ENCODE measurements around the gene SHC1. TPM values are rescaled to one million over a fixed set of nuclear protein-coding genes. Genes with fewer than 3 reads are reported as not detected.

SHC1 gene
- total and polyA plus RNA-seq, 3 experiments from 2014 or later = 32.7 to 40.8 (median 37.4) TPM

DNA sequence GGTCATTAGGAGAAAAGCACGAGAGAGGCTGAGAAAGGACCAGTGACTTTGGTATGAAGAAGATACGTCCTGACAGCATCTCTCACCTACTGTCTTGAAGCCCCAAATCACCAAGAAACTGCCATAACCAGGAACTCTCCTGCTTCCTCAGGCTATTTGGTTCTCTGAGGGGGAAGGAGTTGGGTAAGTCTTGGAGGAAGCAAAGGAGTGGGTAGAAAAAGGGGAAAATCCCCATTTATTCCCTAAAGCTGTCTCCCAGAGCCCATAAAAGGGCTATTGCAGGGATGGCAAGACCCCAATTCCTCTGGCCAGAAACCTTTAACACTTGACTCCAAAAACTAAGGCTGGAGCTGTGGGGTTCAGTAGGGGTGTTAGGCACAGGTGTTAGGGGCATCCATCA is 12.5 kb downstream of the SHC1 start:
- ChIA-PET CTCF (interaction anchor here (1.5 kb wide), 1 partner anchor 13 kb away, joined by 4 read pairs; no protein-coding TSS in a partner anchor), POLR2A (interaction anchor here (1.1 kb wide), 1 partner anchor 26 kb away, joined by 3 read pairs; no protein-coding TSS in a partner anchor)
- H3K4me3 Mint-ChIP-seq = peak overlapping the region in 2 of 7 donors; percentile 40 to 97
- peaks cover 0 to 4% of the 10 kb centered on the region in 2 donors for H3K27me3 Mint-ChIP-seq
- peaks cover 55% of the 10 kb centered on the region for H3K4me1 ChIP-seq (ENCODE audit: insufficient read depth, low read length)
- H3K36me3 Mint-ChIP-seq = peaks cover 0 to 64% (median 5%) of the 10 kb centered on the region in 3 donors
- no peak overlapping the region for H3K4me3 ChIP-seq (ENCODE audit: low read length)
- peak overlapping the region in 5 of 8 donors; percentile 10 to 100 (median 83) for H3K27ac Mint-ChIP-seq
- H3K36me3 ChIP-seq (ENCODE audit: insufficient read depth, low read length) = peaks cover 4% of the 10 kb centered on the region
- no peaks in the 10 kb centered on the region for H3K9me3 Mint-ChIP-seq
- DNase-seq = no peak
- peaks cover 55 to 83% (median 69%) of the 10 kb centered on the region in 3 donors for H3K4me1 Mint-ChIP-seq
- H3K27me3 ChIP-seq (ENCODE audit: insufficient read depth, low read length, poor library complexity, severe bottlenecking) = no peaks in the 10 kb centered on the region
- H3K27ac ChIP-seq (ENCODE audit: low read depth, low read length) = no peak overlapping the region
- H3K9me3 ChIP-seq (ENCODE audit: low read length) = no peaks in the 10 kb centered on the region

GRCh38 chr1:154957091-154957657 is 13.4 kb downstream of the SHC1 start:
- peak overlapping the region in 5 of 7 donors; percentile 29 to 97 (median 58) for H3K4me3 Mint-ChIP-seq

GRCh38 chr1:154956544-154956941 is 14.0 kb downstream of the SHC1 start:
- H3K9me3 Mint-ChIP-seq = no peaks in the 10 kb centered on the region
- CTCF ChIA-PET = interaction anchor here (1.0 to 5.9 kb wide), 8 partner anchors 12 to 217 kb away, joined by 3 to 65 read pairs (median 8); partner anchors contain the start of genes CKS1B, KRTCAP2, SHC1 and TRIM46
- H3K4me1 Mint-ChIP-seq = peaks cover 60 to 87% (median 74%) of the 10 kb centered on the region in 3 donors

More at GRCh38 chr1:154957091-154957657, 13.4 kb downstream of the SHC1 start:
- Mint-ChIP-seq H3K27me3 (peaks cover 0 to 8% of the 10 kb centered on the region in 2 donors), H3K36me3 (peaks cover 0 to 69% (median 5%) of the 10 kb centered on the region in 3 donors), H3K27ac (peak overlapping the region in 7 of 8 donors; percentile 83 to 100 (median 100)), H3K9me3 (no peaks in the 10 kb centered on the region), H3K4me1 (peaks cover 57 to 83% (median 69%) of the 10 kb centered on the region in 3 donors)
- H3K9me3 ChIP-seq (ENCODE audit: low read length) = no peaks in the 10 kb centered on the region
- CTCF ChIA-PET = interaction anchor here (1.0 kb wide), 1 partner anchor 12 kb away, joined by 3 read pairs; no protein-coding TSS in a partner anchor
- H3K4me3 ChIP-seq (ENCODE audit: low read length) = no peak overlapping the region
- peaks cover 55% of the 10 kb centered on the region for H3K4me1 ChIP-seq (ENCODE audit: insufficient read depth, low read length)
- H3K27me3 ChIP-seq (ENCODE audit: insufficient read depth, low read length, poor library complexity, severe bottlenecking) = no peaks in the 10 kb centered on the region
- DNase-seq = peak in 1 of 5 donors; percentile 7
- peaks cover 4% of the 10 kb centered on the region for H3K36me3 ChIP-seq (ENCODE audit: insufficient read depth, low read length)
- POLR2A ChIA-PET = no interaction called here
- peak overlapping the region; percentile 7 for H3K27ac ChIP-seq (ENCODE audit: low read depth, low read length)

DNA sequence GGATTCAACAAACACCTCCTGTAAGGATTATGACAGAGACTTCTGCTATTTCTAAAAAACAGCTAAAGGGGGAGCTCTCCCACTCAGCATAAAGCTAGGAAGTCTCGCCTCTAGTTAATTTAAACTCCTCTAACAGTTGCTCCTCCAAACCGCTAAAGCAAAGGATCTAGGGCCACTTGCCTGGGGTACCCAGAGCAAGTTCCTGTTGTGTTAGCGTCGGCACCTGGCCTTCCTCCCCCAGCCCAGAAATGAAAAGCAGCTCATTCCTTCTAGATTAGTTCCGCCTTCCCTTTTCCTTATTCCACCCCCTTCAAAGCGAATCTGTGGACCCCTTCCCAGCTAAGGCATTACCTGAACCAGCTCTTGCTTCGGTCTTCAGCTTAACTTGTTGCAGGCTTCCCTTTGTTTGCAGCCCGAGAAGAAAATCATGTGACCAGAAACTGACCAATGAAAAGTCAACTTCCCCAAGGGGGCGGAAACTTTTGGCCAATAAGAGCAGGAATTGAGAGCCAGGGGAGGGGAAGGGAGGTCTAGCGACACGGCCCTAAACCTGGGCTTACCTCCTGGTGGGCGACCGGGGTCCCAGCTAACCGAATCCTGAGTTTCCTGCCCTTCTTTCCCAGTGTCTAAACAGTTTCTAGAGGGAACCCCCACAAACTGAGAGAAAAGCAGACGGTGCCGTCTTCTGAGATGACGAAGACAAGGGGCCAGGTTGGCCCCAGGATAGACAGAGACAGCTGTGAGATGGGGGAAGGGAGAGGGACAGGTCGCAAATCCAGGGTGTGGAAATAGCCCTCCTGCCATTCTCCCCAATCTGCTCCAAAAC is 14.6 kb downstream of the SHC1 start, which contains the start of gene PBXIP1:
Gene PBXIP1, minus strand, starts transcription at position 382 of the 826 bp plus-strand sequence. CDS start 2,378 bp downstream, outside the sequence.
- CTCF ChIA-PET = interaction anchor here (0.5 to 5.9 kb wide), 18 partner anchors 11 to 533 kb away, joined by 3 to 65 read pairs (median 6); partner anchors contain the start of genes CKS1B, KRTCAP2, PMVK and SHC1
- H3K9me3 ChIP-seq (ENCODE audit: low read length) = no peaks in the 10 kb centered on the region
- no peaks in the 10 kb centered on the region for H3K27me3 ChIP-seq (ENCODE audit: insufficient read depth, low read length, poor library complexity, severe bottlenecking)
- peak within 1 kb of the TSS; percentile 99 to 100 (median 100) for H3K27ac Mint-ChIP-seq
- no peaks in the 10 kb centered on the region for H3K9me3 Mint-ChIP-seq
- H3K27me3 Mint-ChIP-seq = peaks cover 0 to 9% of the 10 kb centered on the region in 2 donors
- H3K36me3 ChIP-seq (ENCODE audit: insufficient read depth, low read length) = peaks cover 9% of the 10 kb centered on the region
- H3K4me1 ChIP-seq (ENCODE audit: insufficient read depth, low read length) = peaks cover 66% of the 10 kb centered on the region
- peak; percentile 67 to 94 (median 89) for DNase-seq
- peaks cover 63 to 90% (median 77%) of the 10 kb centered on the region in 3 donors for H3K4me1 Mint-ChIP-seq
- POLR2A ChIA-PET = interaction anchor here (0.6 to 3.8 kb wide), 13 partner anchors 16 to 620 kb away, joined by 3 to 45 read pairs (median 7); partner anchors contain the start of genes FLAD1, KRTCAP2 and PMVK
- peak within 1 kb of the TSS; percentile 100 for H3K27ac ChIP-seq (ENCODE audit: low read depth, low read length)
- H3K36me3 Mint-ChIP-seq = peaks cover 0 to 77% (median 5%) of the 10 kb centered on the region in 3 donors
- peak within 1 kb of the TSS; percentile 95 to 99 (median 97) for H3K4me3 Mint-ChIP-seq
- peak within 1 kb of the TSS; percentile 85 for H3K4me3 ChIP-seq (ENCODE audit: low read length)

More at GRCh38 chr1:154956544-154956941, 14.0 kb downstream of the SHC1 start:
- peaks cover 4% of the 10 kb centered on the region for H3K36me3 ChIP-seq (ENCODE audit: insufficient read depth, low read length)
- POLR2A ChIA-PET = interaction anchor here (0.9 to 3.8 kb wide), 4 partner anchors 16 to 61 kb away, joined by 3 to 45 read pairs (median 11); partner anchors contain the start of gene PMVK
- Mint-ChIP-seq H3K4me3 (peak overlapping the region; percentile 95 to 99 (median 97)), H3K27me3 (peaks cover 0 to 9% of the 10 kb centered on the region in 2 donors), H3K27ac (peak overlapping the region; percentile 99 to 100 (median 100)), H3K36me3 (peaks cover 0 to 74% (median 5%) of the 10 kb centered on the region in 3 donors)
- H3K27ac ChIP-seq (ENCODE audit: low read depth, low read length) = peak overlapping the region; percentile 100
- peak overlapping the region; percentile 85 for H3K4me3 ChIP-seq (ENCODE audit: low read length)
- DNase-seq = peak in 1 of 5 donors; percentile 42
- no peaks in the 10 kb centered on the region for H3K9me3 ChIP-seq (ENCODE audit: low read length)
- no peaks in the 10 kb centered on the region for H3K27me3 ChIP-seq (ENCODE audit: insufficient read depth, low read length, poor library complexity, severe bottlenecking)
- H3K4me1 ChIP-seq (ENCODE audit: insufficient read depth, low read length) = peaks cover 60% of the 10 kb centered on the region

DNA sequence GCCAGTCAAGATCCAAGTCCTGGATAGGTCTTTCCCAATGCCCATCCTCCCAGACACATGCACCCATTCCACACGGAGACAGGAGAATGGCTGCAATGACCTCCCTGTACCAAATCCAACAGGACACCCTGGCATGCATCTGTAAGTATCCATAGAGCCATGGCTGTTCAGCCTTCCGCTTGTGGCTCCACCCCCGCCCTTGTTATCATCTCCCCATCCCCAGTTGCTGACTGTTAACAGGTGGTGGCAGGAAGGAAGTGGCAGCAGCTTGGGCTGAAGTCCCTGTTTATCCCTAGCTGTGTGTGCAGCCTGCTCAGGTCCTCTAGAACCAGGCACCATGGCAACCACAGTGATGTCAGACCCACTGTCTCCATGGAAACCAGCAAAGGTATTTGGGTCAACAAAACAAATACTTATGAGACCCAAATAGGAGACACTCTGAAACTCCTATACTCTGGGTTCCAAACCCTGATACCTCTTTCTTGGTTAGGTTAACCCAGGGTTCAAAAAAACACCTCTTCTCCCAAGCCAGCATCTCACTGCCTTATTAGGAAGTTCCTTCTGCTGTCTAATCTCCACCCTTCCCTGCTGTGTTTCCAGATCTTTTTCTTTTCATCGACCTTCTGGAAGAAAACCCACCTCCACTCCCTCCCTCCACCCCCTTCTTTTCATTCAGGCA is 15.4 kb downstream of the SHC1 start:
- peaks cover 62 to 90% (median 77%) of the 10 kb centered on the region in 3 donors for H3K4me1 Mint-ChIP-seq
- no peaks in the 10 kb centered on the region for H3K27me3 ChIP-seq (ENCODE audit: insufficient read depth, low read length, poor library complexity, severe bottlenecking)
- peaks cover 16% of the 10 kb centered on the region for H3K36me3 ChIP-seq (ENCODE audit: insufficient read depth, low read length)
- peak overlapping the region; percentile 99 to 100 (median 100) for H3K27ac Mint-ChIP-seq
- peak overlapping the region; percentile 95 to 99 (median 97) for H3K4me3 Mint-ChIP-seq
- ChIA-PET CTCF (interaction anchor here (0.5 to 5.9 kb wide), 17 partner anchors 12 to 534 kb away, joined by 3 to 65 read pairs (median 6); partner anchors contain the start of genes CKS1B, KRTCAP2, PMVK and SHC1), POLR2A (interaction anchor here (0.6 to 3.8 kb wide), 15 partner anchors 15 to 619 kb away, joined by 3 to 45 read pairs (median 7); partner anchors contain the start of genes FLAD1, KRTCAP2 and PMVK)
- peaks cover 66% of the 10 kb centered on the region for H3K4me1 ChIP-seq (ENCODE audit: insufficient read depth, low read length)
- H3K4me3 ChIP-seq (ENCODE audit: low read length) = peak overlapping the region; percentile 85
- H3K27me3 Mint-ChIP-seq = peaks cover 0 to 9% of the 10 kb centered on the region in 2 donors
- no peaks in the 10 kb centered on the region for H3K9me3 Mint-ChIP-seq
- DNase-seq = peak; percentile 84 to 99 (median 96)
- peaks cover 0 to 78% (median 9%) of the 10 kb centered on the region in 3 donors for H3K36me3 Mint-ChIP-seq
- peak overlapping the region; percentile 100 for H3K27ac ChIP-seq (ENCODE audit: low read depth, low read length)
- no peaks in the 10 kb centered on the region for H3K9me3 ChIP-seq (ENCODE audit: low read length)

DNA sequence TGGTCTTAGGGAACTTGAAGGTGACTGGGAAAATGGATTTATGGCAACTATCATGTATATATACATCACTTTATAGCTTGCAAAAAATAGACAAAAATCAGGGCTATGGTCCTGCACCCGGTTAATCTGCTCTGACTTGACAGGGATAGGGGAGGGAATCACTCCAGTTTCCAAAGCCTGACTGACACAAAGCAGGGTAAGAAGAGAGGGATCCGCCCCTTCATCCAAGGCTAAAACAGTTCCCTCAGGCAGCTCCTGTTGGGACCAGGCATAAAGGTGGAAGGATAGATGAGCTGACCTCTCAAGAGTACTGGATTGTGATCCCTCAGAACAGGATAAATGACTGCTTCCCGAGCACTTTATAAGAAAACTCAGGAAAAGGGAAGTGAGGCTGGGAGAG is 16.0 kb downstream of the SHC1 start:
- Mint-ChIP-seq H3K27me3 (peaks cover 0 to 9% of the 10 kb centered on the region in 2 donors), H3K36me3 (peaks cover 0 to 78% (median 9%) of the 10 kb centered on the region in 3 donors), H3K4me1 (peaks cover 59 to 86% (median 76%) of the 10 kb centered on the region in 3 donors), H3K4me3 (peak overlapping the region; percentile 95 to 99 (median 97)), H3K27ac (peak overlapping the region; percentile 99 to 100 (median 100)), H3K9me3 (no peaks in the 10 kb centered on the region)
- Histone ChIP-seq H3K27me3 (ENCODE audit: insufficient read depth, low read length, poor library complexity, severe bottlenecking) (no peaks in the 10 kb centered on the region), H3K4me1 (ENCODE audit: insufficient read depth, low read length) (peaks cover 66% of the 10 kb centered on the region), H3K4me3 (ENCODE audit: low read length) (peak overlapping the region; percentile 85), H3K36me3 (ENCODE audit: insufficient read depth, low read length) (peaks cover 17% of the 10 kb centered on the region), H3K9me3 (ENCODE audit: low read length) (no peaks in the 10 kb centered on the region), H3K27ac (ENCODE audit: low read depth, low read length) (peak overlapping the region; percentile 100)
- ChIA-PET POLR2A (interaction anchor here (0.6 to 3.8 kb wide), 8 partner anchors 14 to 240 kb away, joined by 3 to 45 read pairs (median 10); partner anchors contain the start of genes FLAD1 and PMVK), CTCF (interaction anchor here (1.1 to 5.9 kb wide), 9 partner anchors 12 to 107 kb away, joined by 3 to 65 read pairs (median 8); partner anchors contain the start of genes CKS1B and PMVK)
- no peak for DNase-seq
